OCI-M2 (cell line): ENCODE data around the gene FOXO3B.
"Not testable (repeated sequence)": the region's sequence is repeated elsewhere in the genome, so short reads cannot be mapped to it uniquely, and the experiment has no call there.

Experiments
- DNase-seq: peaks from one replicate; lab custom pipeline; 2025; ENCODE audit not compliant: unreplicated experiment; lab: John Stamatoyannopoulos, UW

FOXO3B gene

DNA sequence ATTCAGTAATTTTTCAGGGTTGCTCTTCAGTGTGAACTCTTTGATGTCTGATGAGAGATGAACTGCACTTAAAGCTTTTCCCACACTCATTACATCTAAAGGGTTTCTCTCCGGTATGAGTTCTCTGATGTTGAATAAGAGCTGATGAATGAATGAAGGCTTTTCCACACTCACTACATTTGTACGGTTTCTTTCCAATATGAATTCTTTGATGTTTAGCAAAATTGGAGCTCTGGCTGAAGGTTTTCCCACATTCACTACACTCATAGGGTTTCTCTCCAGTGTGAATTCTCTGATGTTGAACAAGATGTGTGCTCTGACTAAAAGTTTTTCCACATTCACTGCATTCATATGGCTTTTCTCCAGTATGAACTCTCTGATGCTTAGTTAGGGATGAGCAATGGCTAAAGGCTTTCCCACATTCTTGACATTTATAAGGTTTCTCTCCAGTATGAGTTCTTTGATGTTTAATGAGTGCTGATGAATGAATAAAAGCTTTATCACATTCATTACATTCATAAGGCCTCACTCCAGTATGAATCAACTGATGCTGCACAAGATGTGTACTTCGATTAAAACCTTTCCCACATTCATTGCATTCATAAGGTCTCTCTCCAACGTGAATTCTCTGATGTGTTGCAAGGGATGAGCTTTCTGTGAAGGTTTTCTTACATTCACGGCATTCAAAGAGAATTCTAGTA is 20.0 kb downstream of the FOXO3B start:
- not testable (repeated sequence) for DNase-seq

GRCh38 chr17:18650094-18650493 is 32.0 kb downstream of the FOXO3B start:
- not testable (repeated sequence) for DNase-seq

GRCh38 chr17:18644291-18644690 is 37.8 kb downstream of the FOXO3B start, which contains the start of gene TBC1D28:
TSS of gene TBC1D28 (minus strand) at chr17:18644391. CDS start at chr17:18641352, 3,039 bp downstream.
- DNase-seq, result not testable (repeated sequence)

GRCh38 chr17:18643124-18643523 is 39.0 kb downstream of the FOXO3B start:
- not testable (repeated sequence) for DNase-seq

GRCh38 chr17:18638357-18638756 is 43.8 kb downstream of the FOXO3B start:
- not testable (repeated sequence) for DNase-seq

GRCh38 chr17:18636237-18636636 is 45.9 kb downstream of the FOXO3B start:
- not testable (repeated sequence) for DNase-seq

- DNase-seq, result not testable (repeated sequence)
These were observed 46.3 kb downstream of the FOXO3B start for GRCh38 chr17:18635773-18636172.

DNA sequence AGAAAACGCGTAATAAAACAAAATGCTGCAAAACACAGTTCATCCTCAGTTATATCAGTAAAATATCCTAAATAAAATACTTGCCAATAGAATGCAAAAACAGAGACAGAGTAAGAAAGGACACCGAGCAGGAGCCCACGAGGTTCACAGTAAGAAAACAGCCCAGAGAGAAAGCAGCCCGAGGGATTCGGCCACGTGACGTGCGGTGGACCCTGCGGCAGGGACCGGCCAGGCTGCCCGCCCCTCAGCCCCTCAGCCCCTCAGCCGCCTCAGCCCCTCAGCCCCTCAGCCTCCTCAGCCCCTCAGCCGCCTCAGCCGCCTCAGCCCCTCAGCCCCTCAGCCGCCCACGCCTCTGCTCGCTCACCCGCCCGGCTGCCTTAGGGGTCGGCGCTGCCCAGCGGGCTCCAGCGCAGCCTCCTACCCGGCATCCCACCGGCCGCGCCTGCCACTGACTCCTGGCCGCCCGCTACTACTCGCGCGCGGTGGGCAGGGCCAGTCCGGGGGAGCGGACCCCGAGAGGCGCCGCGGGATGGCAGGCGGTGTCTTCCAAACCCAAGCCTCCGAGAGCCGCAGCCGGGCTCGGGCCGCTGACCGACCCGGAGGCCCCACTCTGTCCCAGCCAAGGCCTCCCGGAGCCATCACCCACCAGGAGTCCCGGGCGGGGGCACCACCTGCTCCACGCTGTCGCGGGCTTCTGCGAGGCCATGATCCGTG is 47.4 kb downstream of the FOXO3B start:
- not testable (repeated sequence) for DNase-seq
